SH-SY5Y (cell line): ENCODE results near the gene SCN1B.

Experiments
- GATA2 ChIP-seq: IDR thresholded peaks from 2 replicates; pipeline ENCODE4 v1.6.1; 2011; ENCODE audit warnings: mild to moderate bottlenecking, low read depth, low read length
- GATA3 ChIP-seq: IDR thresholded peaks from 2 replicates; pipeline ENCODE4 v1.6.1; 2011; ENCODE audit warnings: low read depth, mild to moderate bottlenecking, low read length, moderate library complexity

- TF ChIP-seq GATA2 (no peak), GATA3 (no peak)
Observed at GRCh38 chr19:35011091-35011689, 19.1 kb upstream of the SCN1B start.
